Head of caudate nucleus (tissue), 42 donors: Measurements from ENCODE around the gene FAM8A1.

ENCODE experiments used
- DNase-seq, 42 donors: peaks; one replicate each; pipeline versions ENCODE4 v3.0.0 to v3.0.0-alpha.2; 2020 to 2021; ENCODE audit warnings: mixed read lengths in 7 of 42
- intact Hi-C: fragments of 100-400 bp; cut with DNase I; formaldehyde crosslinking; loops from one replicate; pipeline ENCODE4 v1.15.0; 2022

The FAM8A1 gene

GRCh38 chr6:17640477-17640917 is 40.4 kb downstream of the FAM8A1 start:
- DNase-seq = no peak
- intact Hi-C loops = no loop called here

GRCh38 chr6:17648745-17649144 is 48.6 kb downstream of the FAM8A1 start:
- no peak for DNase-seq
- intact Hi-C loops = no loop called here

- intact Hi-C loops = no loop called here
These were observed 50.7 kb downstream of the FAM8A1 start for GRCh38 chr6:17650656-17651309.

GRCh38 chr6:17653198-17653882 is 53.2 kb downstream of the FAM8A1 start:
- no peak for DNase-seq
- intact Hi-C loops = no loop called here

More at GRCh38 chr6:17650656-17651309, 50.7 kb downstream of the FAM8A1 start:
- no peak for DNase-seq

- intact Hi-C loops = no loop called here
- no peak for DNase-seq
These were observed 56.0 kb downstream of the FAM8A1 start for GRCh38 chr6:17656092-17656491.

- intact Hi-C loops = no loop called here
These were observed 56.5 kb downstream of the FAM8A1 start for GRCh38 chr6:17656644-17657043.

More at GRCh38 chr6:17656644-17657043, 56.5 kb downstream of the FAM8A1 start:
- DNase-seq = no peak
